ENCODE measurements around the gene PBX4. TPM values are rescaled to one million over a fixed set of nuclear protein-coding genes. Genes with fewer than 3 reads are reported as not detected.

Gene PBX4
- total RNA-seq, 1 donor from 2014 or later: 56.1 TPM

DNA sequence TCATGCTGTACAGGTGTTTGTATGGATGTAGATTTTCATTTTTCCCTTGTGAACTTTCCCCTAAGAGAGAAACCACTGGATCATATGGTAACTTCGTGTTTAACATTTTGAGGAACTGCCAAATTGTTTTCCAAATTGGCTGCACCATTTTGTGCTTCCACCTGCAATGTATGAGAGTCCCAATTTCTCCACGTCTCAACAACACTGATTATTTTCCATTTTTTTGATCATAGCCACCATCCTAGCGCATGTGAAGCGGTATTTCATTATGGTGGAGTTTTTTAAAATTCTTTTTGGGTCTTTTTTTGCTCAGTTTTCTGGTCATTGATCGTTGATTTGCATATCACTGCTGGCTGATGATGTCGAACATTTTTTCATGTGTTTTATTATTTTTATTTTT is 97.5 kb downstream of the PBX4 start:
- peak overlapping the region; percentile 30 for H3K4me3 Mint-ChIP-seq (ENCODE audit: unreplicated experiment)
- no peak for DNase-seq
- peak overlapping the region; percentile 29 for H3K27ac Mint-ChIP-seq (ENCODE audit: unreplicated experiment)
- H3K9me3 Mint-ChIP-seq (ENCODE audit: unreplicated experiment): peaks cover 1% of the 10 kb centered on the region
- H3K27me3 Mint-ChIP-seq (ENCODE audit: unreplicated experiment): peaks cover 6% of the 10 kb centered on the region
- peaks cover 8% of the 10 kb centered on the region for H3K4me1 Mint-ChIP-seq (ENCODE audit: low read depth, unreplicated experiment)
- TF ChIP-seq, protein P1, sequence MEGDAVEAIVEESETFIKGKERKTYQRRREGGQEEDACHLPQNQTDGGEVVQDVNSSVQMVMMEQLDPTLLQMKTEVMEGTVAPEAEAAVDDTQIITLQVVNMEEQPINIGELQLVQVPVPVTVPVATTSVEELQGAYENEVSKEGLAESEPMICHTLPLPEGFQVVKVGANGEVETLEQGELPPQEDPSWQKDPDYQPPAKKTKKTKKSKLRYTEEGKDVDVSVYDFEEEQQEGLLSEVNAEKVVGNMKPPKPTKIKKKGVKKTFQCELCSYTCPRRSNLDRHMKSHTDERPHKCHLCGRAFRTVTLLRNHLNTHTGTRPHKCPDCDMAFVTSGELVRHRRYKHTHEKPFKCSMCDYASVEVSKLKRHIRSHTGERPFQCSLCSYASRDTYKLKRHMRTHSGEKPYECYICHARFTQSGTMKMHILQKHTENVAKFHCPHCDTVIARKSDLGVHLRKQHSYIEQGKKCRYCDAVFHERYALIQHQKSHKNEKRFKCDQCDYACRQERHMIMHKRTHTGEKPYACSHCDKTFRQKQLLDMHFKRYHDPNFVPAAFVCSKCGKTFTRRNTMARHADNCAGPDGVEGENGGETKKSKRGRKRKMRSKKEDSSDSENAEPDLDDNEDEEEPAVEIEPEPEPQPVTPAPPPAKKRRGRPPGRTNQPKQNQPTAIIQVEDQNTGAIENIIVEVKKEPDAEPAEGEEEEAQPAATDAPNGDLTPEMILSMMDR (IDR thresholded peaks at IDR 0.05; ENCODE audit: partially characterized antibody, unreplicated experiment): no peak
- no peaks in the 10 kb centered on the region for H3K36me3 Mint-ChIP-seq (ENCODE audit: unreplicated experiment)

GRCh38 chr19:19517235-19517619 is 101.3 kb downstream of the PBX4 start:
- H3K9me3 Mint-ChIP-seq (ENCODE audit: unreplicated experiment): peaks cover 5% of the 10 kb centered on the region
- TF ChIP-seq, protein P1 (IDR thresholded peaks at IDR 0.05; ENCODE audit: partially characterized antibody, unreplicated experiment): no peak
- H3K27me3 Mint-ChIP-seq (ENCODE audit: unreplicated experiment): peaks cover 6% of the 10 kb centered on the region
- peak overlapping the region; percentile 91 for H3K4me3 Mint-ChIP-seq (ENCODE audit: unreplicated experiment)
- no peak overlapping the region for H3K27ac Mint-ChIP-seq (ENCODE audit: unreplicated experiment)
- DNase-seq: no peak
- H3K4me1 Mint-ChIP-seq (ENCODE audit: low read depth, unreplicated experiment): no peaks in the 10 kb centered on the region
- no peaks in the 10 kb centered on the region for H3K36me3 Mint-ChIP-seq (ENCODE audit: unreplicated experiment)

DNA sequence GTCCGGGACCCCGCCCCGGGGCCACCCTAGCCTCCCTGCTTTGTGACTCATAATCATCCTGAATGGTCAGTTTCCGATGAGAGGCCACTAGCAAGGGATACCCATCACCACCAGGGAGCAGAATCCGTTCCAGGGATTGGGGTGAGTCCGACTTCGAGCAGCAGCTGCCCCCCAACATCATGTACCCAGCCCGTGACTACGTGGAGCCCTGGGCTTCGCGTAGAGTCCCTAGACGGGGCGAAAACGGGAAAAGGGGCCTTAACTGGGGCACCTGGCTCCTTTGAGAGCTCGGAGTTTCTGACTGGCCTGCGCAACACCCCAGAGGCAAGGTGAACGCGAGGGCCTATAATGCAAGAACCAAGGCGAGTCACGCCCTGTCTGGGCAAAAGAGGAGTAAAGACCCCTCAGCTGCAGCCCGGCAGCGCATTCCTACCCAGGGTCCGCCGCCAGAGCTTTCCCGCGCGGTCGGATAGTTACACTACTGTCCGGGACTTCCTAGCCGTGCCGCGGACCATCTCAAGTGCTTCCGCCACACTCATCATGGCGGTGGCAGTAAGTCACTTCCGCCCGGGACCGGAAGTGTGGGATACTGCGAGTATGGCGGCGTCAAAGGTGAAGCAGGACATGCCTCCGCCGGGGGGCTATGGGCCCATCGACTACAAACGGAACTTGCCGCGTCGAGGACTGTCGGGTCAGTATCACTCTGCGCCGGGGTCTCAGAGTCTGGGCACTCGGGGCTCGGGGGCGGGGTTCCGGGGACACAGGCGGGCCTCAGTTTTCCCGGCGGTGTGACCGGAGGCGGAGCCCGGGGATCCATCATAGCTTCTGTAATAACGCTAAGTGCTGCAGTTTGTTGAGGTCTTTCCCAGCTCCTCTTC is 102.6 kb downstream of the PBX4 start, which contains the start of gene NDUFA13:
Gene NDUFA13 (plus strand): TSS at position 584 of the 878 bp plus-strand sequence. CDS start 14 bp downstream, at position 598.
- TF ChIP-seq, protein P1 (IDR thresholded peaks at IDR 0.05; ENCODE audit: partially characterized antibody, unreplicated experiment): no peak
- DNase-seq: peak; percentile 96
- Mint-ChIP-seq H3K36me3 (ENCODE audit: unreplicated experiment) (no peaks in the 10 kb centered on the region), H3K4me1 (ENCODE audit: low read depth, unreplicated experiment) (no peaks in the 10 kb centered on the region), H3K27me3 (ENCODE audit: unreplicated experiment) (peaks cover 15% of the 10 kb centered on the region), H3K9me3 (ENCODE audit: unreplicated experiment) (peaks cover 5% of the 10 kb centered on the region), H3K4me3 (ENCODE audit: unreplicated experiment) (peak within 1 kb of the TSS; percentile 91), H3K27ac (ENCODE audit: unreplicated experiment) (peak within 1 kb of the TSS; percentile 85)

GRCh38 chr19:19514881-19515641 is 103.4 kb downstream of the PBX4 start, which contains the start of gene TSSK6:
TSSK6 (minus strand) TSS chr19:19515548; CDS start chr19:19515427, 121 bp downstream.
- H3K4me3 Mint-ChIP-seq (ENCODE audit: unreplicated experiment): peak within 1 kb of the TSS; percentile 91
- no peaks in the 10 kb centered on the region for H3K36me3 Mint-ChIP-seq (ENCODE audit: unreplicated experiment)
- H3K9me3 Mint-ChIP-seq (ENCODE audit: unreplicated experiment): peaks cover 8% of the 10 kb centered on the region
- DNase-seq: no peak
- TF ChIP-seq, protein P1 (IDR thresholded peaks at IDR 0.05; ENCODE audit: partially characterized antibody, unreplicated experiment): no peak
- peaks cover 5% of the 10 kb centered on the region for H3K4me1 Mint-ChIP-seq (ENCODE audit: low read depth, unreplicated experiment)
- H3K27ac Mint-ChIP-seq (ENCODE audit: unreplicated experiment): peak within 1 kb of the TSS; percentile 85
- H3K27me3 Mint-ChIP-seq (ENCODE audit: unreplicated experiment): peaks cover 14% of the 10 kb centered on the region
